ENCODE data around the gene OPN5. TPM values are rescaled to one million over a fixed set of nuclear protein-coding genes. Genes with fewer than 3 reads are reported as not detected.

Gene OPN5
- total RNA-seq, 1 donor from 2014 or later: not detected

- Mint-ChIP-seq H3K27me3 (ENCODE audit: unreplicated experiment) (peaks cover 2% of the 10 kb centered on the region), H3K4me1 (ENCODE audit: unreplicated experiment) (no peaks in the 10 kb centered on the region), H3K9me3 (ENCODE audit: unreplicated experiment) (peaks cover under 1% of the 10 kb centered on the region), H3K27ac (ENCODE audit: unreplicated experiment) (no peak overlapping the region), H3K36me3 (ENCODE audit: unreplicated experiment) (no peaks in the 10 kb centered on the region), H3K4me3 (ENCODE audit: unreplicated experiment) (no peak overlapping the region)
- TF ChIP-seq, protein P1, sequence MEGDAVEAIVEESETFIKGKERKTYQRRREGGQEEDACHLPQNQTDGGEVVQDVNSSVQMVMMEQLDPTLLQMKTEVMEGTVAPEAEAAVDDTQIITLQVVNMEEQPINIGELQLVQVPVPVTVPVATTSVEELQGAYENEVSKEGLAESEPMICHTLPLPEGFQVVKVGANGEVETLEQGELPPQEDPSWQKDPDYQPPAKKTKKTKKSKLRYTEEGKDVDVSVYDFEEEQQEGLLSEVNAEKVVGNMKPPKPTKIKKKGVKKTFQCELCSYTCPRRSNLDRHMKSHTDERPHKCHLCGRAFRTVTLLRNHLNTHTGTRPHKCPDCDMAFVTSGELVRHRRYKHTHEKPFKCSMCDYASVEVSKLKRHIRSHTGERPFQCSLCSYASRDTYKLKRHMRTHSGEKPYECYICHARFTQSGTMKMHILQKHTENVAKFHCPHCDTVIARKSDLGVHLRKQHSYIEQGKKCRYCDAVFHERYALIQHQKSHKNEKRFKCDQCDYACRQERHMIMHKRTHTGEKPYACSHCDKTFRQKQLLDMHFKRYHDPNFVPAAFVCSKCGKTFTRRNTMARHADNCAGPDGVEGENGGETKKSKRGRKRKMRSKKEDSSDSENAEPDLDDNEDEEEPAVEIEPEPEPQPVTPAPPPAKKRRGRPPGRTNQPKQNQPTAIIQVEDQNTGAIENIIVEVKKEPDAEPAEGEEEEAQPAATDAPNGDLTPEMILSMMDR (IDR thresholded peaks at IDR 0.05): no peak
- no peak for DNase-seq (ENCODE audit: extremely low spot score, unreplicated experiment)
Measured at GRCh38 chr6:47772359-47772758, 9.5 kb upstream of the OPN5 start.

DNA sequence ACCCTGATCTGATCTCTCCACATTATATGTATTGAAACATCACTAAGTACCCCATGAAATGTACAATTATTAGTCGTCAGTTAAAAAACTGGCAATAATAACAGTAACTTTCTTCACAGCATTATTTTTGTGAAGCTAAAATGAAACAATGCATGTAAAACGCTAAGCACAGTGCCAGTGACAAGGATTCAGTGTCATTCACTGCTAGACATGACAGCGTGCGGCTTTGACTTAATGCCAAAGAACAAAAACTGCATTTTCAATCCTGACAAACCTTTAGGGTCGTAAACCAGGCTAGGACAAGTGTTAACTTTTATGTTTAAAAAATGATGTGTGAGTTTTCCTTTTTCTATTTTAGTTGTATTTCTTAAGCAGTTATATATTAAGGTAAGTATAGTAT, 8.8 kb upstream of the OPN5 start:
- Mint-ChIP-seq H3K27me3 (ENCODE audit: unreplicated experiment) (peaks cover 2% of the 10 kb centered on the region), H3K4me1 (ENCODE audit: unreplicated experiment) (no peaks in the 10 kb centered on the region), H3K9me3 (ENCODE audit: unreplicated experiment) (no peaks in the 10 kb centered on the region), H3K4me3 (ENCODE audit: unreplicated experiment) (no peak overlapping the region), H3K36me3 (ENCODE audit: unreplicated experiment) (no peaks in the 10 kb centered on the region), H3K27ac (ENCODE audit: unreplicated experiment) (no peak overlapping the region)
- TF ChIP-seq, protein P1 (IDR thresholded peaks at IDR 0.05): no peak
- DNase-seq (ENCODE audit: extremely low spot score, unreplicated experiment): no peak

DNA sequence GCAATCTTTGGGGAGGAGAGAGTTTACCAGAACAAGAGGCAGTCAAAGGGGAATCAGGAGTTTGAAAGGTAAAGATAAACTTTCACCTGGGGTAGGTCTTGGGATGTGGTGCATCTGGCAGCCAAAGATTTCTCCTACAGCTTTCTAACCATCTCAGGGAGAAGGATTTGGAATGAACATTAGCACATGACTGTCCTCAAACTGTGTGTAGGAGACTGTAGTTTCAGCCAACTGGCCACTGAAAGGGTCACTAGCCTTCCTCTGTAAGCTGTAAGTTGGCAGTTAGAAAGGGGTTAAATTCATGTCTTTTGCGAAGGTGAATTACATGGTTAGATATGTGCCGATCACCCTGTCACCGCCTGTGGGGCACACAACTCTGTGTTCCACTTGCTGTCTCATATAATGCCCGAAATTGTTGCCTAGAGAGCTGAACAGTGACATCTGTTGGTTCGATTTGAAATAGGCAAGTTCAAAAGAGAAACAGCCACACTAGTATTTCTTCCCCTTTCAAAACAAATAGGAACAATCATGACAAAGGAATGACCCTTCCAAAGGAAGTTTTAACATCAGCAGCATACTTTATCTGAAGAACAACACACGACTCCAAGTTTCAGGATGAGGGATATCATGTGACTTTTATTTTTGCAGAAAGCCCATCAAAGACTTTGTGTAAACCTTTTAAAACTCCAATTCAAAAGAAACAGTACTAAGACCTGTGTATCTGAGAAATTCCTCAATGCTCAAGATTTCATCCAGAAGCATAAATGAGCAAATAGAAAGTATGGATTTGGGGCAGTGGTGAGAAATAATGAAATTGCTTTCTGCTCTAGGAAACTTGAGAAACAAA, 1.1 kb upstream of the OPN5 start:
- no peaks in the 10 kb centered on the region for H3K36me3 Mint-ChIP-seq (ENCODE audit: unreplicated experiment)
- H3K27me3 Mint-ChIP-seq (ENCODE audit: unreplicated experiment): peaks cover 14% of the 10 kb centered on the region
- peaks cover 8% of the 10 kb centered on the region for H3K4me1 Mint-ChIP-seq (ENCODE audit: unreplicated experiment)
- H3K4me3 Mint-ChIP-seq (ENCODE audit: unreplicated experiment): peak overlapping the region; percentile 20
- TF ChIP-seq, protein P1 (IDR thresholded peaks at IDR 0.05): peak; percentile 77
- peak overlapping the region; percentile 5 for H3K27ac Mint-ChIP-seq (ENCODE audit: unreplicated experiment)
- no peak for DNase-seq (ENCODE audit: extremely low spot score, unreplicated experiment)
- H3K9me3 Mint-ChIP-seq (ENCODE audit: unreplicated experiment): no peaks in the 10 kb centered on the region

DNA sequence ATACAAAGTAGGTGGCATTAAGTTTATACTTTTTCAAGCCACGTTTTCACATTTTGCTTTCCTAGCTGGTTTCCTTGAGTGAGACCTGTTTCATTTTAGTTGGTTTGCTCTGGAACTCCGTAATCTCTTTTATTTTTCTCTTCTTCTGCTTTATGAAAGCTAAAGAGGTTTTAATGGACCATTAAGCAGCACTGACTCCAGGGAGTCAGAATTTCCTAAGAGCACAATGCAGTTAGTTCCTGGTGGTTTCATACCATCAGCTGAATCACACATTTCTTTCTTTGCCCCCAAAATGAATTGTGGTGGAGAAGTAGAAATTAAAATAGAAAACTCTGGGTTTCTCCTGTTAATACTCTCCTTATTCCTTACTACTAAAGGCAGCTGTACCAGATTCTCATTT, 3.4 kb downstream of the OPN5 start:
- Mint-ChIP-seq H3K27me3 (ENCODE audit: unreplicated experiment) (peaks cover 45% of the 10 kb centered on the region), H3K27ac (ENCODE audit: unreplicated experiment) (no peak overlapping the region), H3K4me3 (ENCODE audit: unreplicated experiment) (no peak overlapping the region), H3K9me3 (ENCODE audit: unreplicated experiment) (no peaks in the 10 kb centered on the region), H3K36me3 (ENCODE audit: unreplicated experiment) (no peaks in the 10 kb centered on the region), H3K4me1 (ENCODE audit: unreplicated experiment) (peaks cover 15% of the 10 kb centered on the region)
- DNase-seq (ENCODE audit: extremely low spot score, unreplicated experiment): no peak
- TF ChIP-seq, protein P1 (IDR thresholded peaks at IDR 0.05): no peak

GRCh38 chr6:47787620-47788497, 6.0 kb downstream of the OPN5 start:
- DNase-seq (ENCODE audit: extremely low spot score, unreplicated experiment): no peak
- Mint-ChIP-seq H3K27ac (ENCODE audit: unreplicated experiment) (no peak overlapping the region), H3K27me3 (ENCODE audit: unreplicated experiment) (peaks cover 63% of the 10 kb centered on the region), H3K4me1 (ENCODE audit: unreplicated experiment) (peaks cover 7% of the 10 kb centered on the region), H3K36me3 (ENCODE audit: unreplicated experiment) (no peaks in the 10 kb centered on the region), H3K9me3 (ENCODE audit: unreplicated experiment) (no peaks in the 10 kb centered on the region), H3K4me3 (ENCODE audit: unreplicated experiment) (peak overlapping the region; percentile 10)
- TF ChIP-seq, protein P1 (IDR thresholded peaks at IDR 0.05): peak; percentile 98
